Right lobe of liver (tissue), 6 donors: Measurements from ENCODE around the gene AQP1. TPM values are rescaled to one million over a fixed set of nuclear protein-coding genes. Genes with fewer than 3 reads are reported as not detected.

ENCODE experiments used
- ATAC-seq, 4 donors: fragments of 200-7000 bp; cut with Tn5 transposase; one replicate each; pipeline ENCODE4 v1.9.1; 2020; ENCODE audit warnings: mild to moderate bottlenecking in 4 of 4, moderate library complexity in 4 of 4
- DNase-seq, 3 donors: peaks; one replicate each; pipeline ENCODE4 v3.0.0-alpha.2; 2020
- H3K27ac ChIP-seq, 3 donors: fragments of 200-600 bp; one replicate each; pipeline ENCODE4 v1.8.0; 2022
- H3K27me3 ChIP-seq, 2 donors: fragments of 200-600 bp; one replicate each; pipeline ENCODE4 v1.8.0; 2022
- H3K36me3 ChIP-seq, 4 donors: fragments of 200-600 bp; sonication (generic) in 1 of 4; one replicate each; pipeline versions ENCODE4 v1.5.1 to v1.8.0; 2017 to 2022; ENCODE audit warnings: control low read depth in 1 of 4
- H3K4me1 ChIP-seq, 4 donors: fragments of 200-600 bp; sonication (generic) in 1 of 4; one replicate each; pipeline versions ENCODE4 v1.5.1 to v1.8.0; 2017 to 2022; ENCODE audit warnings: control low read depth in 1 of 4
- H3K4me3 ChIP-seq, 3 donors: fragments of 200-600 bp; one replicate each; pipeline ENCODE4 v1.8.0; 2022
- H3K9me3 ChIP-seq, 4 donors: fragments of 200-600 bp; sonication (generic) in 1 of 4; one replicate each; pipeline versions ENCODE4 v1.5.1 to v1.8.0; 2017 to 2022; ENCODE audit warnings: control low read depth in 1 of 4
- POLR2A ChIP-seq: fragments of 450-650 bp; IDR thresholded peaks from one replicate; pipeline ENCODE4 v1.6.1; 2017; ENCODE audit warnings: antibody characterized with exemption, mild to moderate bottlenecking
- WGBS: methylation state at CpG from one replicate; pipeline ENCODE4 v1.1.6; 2018; ENCODE audit warnings: low coverage, low lambda C conversion rate; ENCODE audit not compliant: insufficient coverage; ENCODE audit errors: missing lambda C conversion rate; 5-methylcytosine and 5-hydroxymethylcytosine counted together
- intact Hi-C, 2 donors: fragments of 100-400 bp; cut with DNase I; formaldehyde crosslinking; loops; one replicate each; pipeline versions ENCODE4 v1.11.2 to v1.14.1; 2022
- total RNA-seq, 6 experiments: library from RNA; depleted of rRNA in 2 of 6; stranded (reverse); fragments of >200 nt in 2 of 6; fragmentation: NEBNext Ultra II Directional in 3 of 6; extraction: Animal tissue kit (Norgen Biotek cat#: 25700) in 3 of 6; gene quantifications; one replicate each; pipeline versions ENCODE4 v1.1.0 to v1.2.4, GENCODE V29; 2016 to 2023
- TF ChIP-seq, protein P1 (sequence below), 4 donors: fragments of 200-600 bp in 3 of 4; fragments of 450-650 bp in 1 of 4; IDR thresholded peaks; one replicate each; pipeline versions ENCODE4 v1.5.1 to v1.8.0; 2016 to 2022; ENCODE audit warnings: antibody characterized with exemption in 4 of 4, mild to moderate bottlenecking in 2 of 4
- donor health status: DM: no; HTN: yes; CAD: no.
- donor health status: DM: no; HTN: no; CAD: no.
- donor health status: DM: no; HTN: no; CAD: no.
- donor health status: DM: no; HTN: yes; CAD: no.
- donor health status: DM: no; HTN: yes; CAD: no.

AQP1 gene
- total RNA-seq, 6 experiments from 2014 or later: 11.3 to 20.8 (median 14.8) TPM

DNA sequence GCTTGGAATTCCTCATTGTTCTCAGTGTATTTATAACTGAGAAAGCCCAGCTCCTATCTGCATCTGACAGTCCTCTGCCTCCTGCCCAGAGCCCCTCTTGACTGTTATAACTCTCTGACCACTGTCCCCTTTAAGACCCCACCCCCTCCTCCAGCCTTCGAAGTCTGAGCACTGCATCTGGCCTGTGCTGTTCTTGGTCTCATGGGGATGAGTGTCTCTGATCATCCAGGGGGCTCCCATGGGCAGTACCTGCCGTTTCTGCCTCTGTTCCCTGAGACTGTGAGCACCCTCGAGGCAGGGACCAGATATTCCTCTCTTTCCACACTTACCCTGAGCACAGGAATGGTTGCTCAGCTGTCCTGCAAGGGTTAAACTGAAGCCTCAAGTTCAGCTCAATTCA is 59.8 kb downstream of the AQP1 start:
- no peak for DNase-seq
- no peak for ATAC-seq
- Histone ChIP-seq H3K36me3 (no peaks in the 10 kb centered on the region), H3K9me3 (no peaks in the 10 kb centered on the region), H3K4me3 (no peak overlapping the region), H3K4me1 (no peaks in the 10 kb centered on the region), H3K27me3 (no peaks in the 10 kb centered on the region), H3K27ac (no peak overlapping the region)
- 31% methylated on average over 3 of the region's 3 CpGs for WGBS
- TF ChIP-seq POLR2A: no peak
- TF ChIP-seq, protein P1, sequence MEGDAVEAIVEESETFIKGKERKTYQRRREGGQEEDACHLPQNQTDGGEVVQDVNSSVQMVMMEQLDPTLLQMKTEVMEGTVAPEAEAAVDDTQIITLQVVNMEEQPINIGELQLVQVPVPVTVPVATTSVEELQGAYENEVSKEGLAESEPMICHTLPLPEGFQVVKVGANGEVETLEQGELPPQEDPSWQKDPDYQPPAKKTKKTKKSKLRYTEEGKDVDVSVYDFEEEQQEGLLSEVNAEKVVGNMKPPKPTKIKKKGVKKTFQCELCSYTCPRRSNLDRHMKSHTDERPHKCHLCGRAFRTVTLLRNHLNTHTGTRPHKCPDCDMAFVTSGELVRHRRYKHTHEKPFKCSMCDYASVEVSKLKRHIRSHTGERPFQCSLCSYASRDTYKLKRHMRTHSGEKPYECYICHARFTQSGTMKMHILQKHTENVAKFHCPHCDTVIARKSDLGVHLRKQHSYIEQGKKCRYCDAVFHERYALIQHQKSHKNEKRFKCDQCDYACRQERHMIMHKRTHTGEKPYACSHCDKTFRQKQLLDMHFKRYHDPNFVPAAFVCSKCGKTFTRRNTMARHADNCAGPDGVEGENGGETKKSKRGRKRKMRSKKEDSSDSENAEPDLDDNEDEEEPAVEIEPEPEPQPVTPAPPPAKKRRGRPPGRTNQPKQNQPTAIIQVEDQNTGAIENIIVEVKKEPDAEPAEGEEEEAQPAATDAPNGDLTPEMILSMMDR (IDR thresholded peaks at IDR 0.05): no peak
- intact Hi-C loops: no loop called here

DNA sequence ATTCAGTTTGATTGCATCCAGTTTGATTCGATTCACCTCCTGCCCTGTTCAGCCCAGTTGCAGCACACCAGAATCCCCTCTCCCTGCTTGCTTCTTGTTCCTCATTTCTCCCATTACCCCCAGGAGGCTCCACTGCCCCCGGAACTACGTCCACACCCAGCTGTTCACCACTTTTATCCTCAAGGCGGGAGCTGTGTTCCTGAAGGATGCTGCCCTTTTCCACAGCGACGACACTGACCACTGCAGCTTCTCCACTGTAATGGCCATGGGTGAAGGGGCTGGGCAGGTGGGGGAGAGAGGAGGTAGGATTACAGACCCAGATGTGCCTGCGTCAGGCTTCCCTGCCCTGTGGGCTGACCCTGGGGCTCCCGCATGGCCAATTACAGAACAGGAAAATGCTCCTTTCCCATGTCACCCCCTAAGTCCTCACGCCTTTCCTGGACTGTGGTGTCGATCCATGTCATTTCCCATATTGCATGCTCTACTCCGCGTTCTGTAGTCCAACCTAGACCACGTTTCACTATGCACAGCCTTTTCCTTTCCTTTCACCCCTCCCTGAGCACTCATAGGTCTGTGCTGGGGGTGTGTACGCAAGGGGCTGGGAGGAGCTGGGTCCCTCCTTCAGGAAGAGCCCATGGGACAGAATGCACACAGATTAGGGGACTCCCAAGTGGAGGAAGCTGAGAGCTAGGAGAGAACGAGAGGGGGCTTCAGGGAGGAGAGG is 60.3 kb downstream of the AQP1 start:
- TF ChIP-seq POLR2A: no peak
- TF ChIP-seq, protein P1 (IDR thresholded peaks at IDR 0.05): no peak
- no peaks in the 10 kb centered on the region for H3K27me3 ChIP-seq
- ATAC-seq (no peak), DNase-seq (no peak)
- no peaks in the 10 kb centered on the region for H3K4me1 ChIP-seq
- H3K36me3 ChIP-seq: no peaks in the 10 kb centered on the region
- intact Hi-C loops: no loop called here
- 29% methylated on average over 11 of the region's 15 CpGs for WGBS
- H3K4me3 ChIP-seq: no peak overlapping the region
- no peaks in the 10 kb centered on the region for H3K9me3 ChIP-seq
- H3K27ac ChIP-seq: no peak overlapping the region

DNA sequence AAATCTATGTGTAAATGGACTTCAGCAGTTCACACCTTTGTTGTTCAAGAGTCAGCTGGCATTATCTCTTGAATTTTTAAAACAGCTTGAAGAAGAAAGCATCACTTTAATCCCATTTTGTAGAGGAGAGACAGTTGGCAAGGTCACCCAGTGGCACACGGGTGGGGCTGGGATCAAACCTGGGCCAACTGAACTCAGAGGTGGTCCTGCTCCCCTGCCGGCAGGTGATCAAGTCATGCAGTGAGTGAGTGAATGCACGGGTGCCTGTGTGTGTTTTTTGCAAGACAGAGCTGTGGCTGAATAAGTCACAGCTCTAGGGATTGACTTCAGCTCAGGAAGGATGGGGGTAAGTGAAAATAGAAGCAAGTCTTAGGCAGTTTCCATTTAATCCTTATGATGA is 61.6 kb downstream of the AQP1 start:
- intact Hi-C loops: no loop called here
- ATAC-seq: no peak
- no peak overlapping the region for H3K27ac ChIP-seq
- H3K4me3 ChIP-seq: no peak overlapping the region
- H3K36me3 ChIP-seq: no peaks in the 10 kb centered on the region
- DNase-seq: no peak
- H3K27me3 ChIP-seq: no peaks in the 10 kb centered on the region
- TF ChIP-seq, protein P1 (IDR thresholded peaks at IDR 0.05): no peak
- 49% methylated on average over 3 of the region's 3 CpGs for WGBS
- no peaks in the 10 kb centered on the region for H3K9me3 ChIP-seq
- no peaks in the 10 kb centered on the region for H3K4me1 ChIP-seq

DNA sequence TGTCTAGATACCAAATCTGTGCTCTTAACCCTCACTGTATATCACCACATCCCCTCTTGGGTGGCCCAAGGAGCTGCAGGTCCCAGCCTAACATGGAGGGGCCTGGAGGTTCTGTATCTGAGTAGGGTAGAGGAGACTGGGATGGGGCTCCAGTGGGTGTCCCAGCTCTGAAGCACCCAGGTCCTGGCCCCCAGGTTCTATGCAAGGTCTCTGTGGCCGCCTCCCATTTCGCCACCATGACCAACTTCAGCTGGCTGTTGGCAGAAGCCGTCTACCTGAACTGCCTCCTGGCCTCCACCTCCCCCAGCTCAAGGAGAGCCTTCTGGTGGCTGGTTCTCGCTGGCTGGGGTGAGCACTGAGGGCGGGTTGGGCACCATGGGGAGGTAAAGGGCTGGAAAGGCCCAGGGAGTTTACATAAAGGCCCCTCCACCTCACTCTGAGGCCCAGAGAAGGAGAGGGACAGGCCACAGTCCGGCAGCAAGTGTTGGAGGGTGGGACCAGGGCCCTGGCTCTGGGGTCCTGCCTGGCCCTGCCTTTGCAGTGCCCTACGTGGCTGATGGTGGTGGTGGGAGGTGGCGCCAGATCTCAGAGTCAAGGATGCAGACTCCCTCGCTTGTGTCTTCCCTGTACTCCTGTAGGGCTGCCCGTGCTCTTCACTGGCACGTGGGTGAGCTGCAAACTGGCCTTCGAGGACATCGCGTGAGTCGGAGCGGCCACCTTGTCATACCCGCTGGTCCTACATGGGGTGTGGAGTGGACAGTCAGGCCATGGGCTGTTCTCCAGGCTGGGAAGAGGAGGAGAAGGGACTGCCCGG is 62.3 kb downstream of the AQP1 start:
- no peak for DNase-seq
- no peak for ATAC-seq
- no peaks in the 10 kb centered on the region for H3K4me1 ChIP-seq
- WGBS: 79% methylated on average over 3 of the region's 18 CpGs
- TF ChIP-seq, protein P1 (IDR thresholded peaks at IDR 0.05): no peak
- no peak for TF ChIP-seq POLR2A
- no peak overlapping the region for H3K4me3 ChIP-seq
- intact Hi-C loops: no loop called here
- H3K9me3 ChIP-seq: no peaks in the 10 kb centered on the region
- H3K36me3 ChIP-seq: no peaks in the 10 kb centered on the region
- H3K27ac ChIP-seq: no peak overlapping the region
- H3K27me3 ChIP-seq: no peaks in the 10 kb centered on the region
